ENCODE results near the gene GNA12. TPM values are rescaled to one million over a fixed set of nuclear protein-coding genes. Genes with fewer than 3 reads are reported as not detected.
A peak's percentile ranks its signal among the peaks of the same experiment; 100 is the strongest.

The GNA12 gene
- total RNA-seq, 4 donors from 2014 or later = 7.6 to 8.4 (median 8.1) TPM

DNA sequence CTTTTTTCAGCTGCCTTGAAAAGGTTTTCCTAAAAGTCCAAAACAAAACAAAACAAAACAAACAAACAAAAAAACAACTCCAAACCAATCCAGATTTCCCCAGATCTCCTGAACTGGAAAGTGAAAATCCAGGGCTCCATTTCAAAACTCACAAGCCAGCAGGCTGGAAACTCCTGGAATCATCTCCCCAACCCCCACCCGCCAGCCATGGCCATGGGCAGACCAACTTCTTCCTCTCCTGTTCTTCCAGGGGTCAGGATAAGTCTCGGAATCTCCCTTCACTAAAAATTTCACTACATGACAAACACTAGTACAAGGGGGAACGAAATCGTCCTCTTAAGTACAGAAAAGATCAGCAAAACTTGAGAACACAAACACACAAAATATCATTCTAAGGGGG lies 40.4 kb downstream of the GNA12 start:
- Histone ChIP-seq H3K4me3 (no peak overlapping the region), H3K4me1 (peaks cover 8 to 18% of the 10 kb centered on the region in 2 donors), H3K27ac (no peak overlapping the region), H3K9me3 (no peaks in the 10 kb centered on the region), H3K27me3 (no peaks in the 10 kb centered on the region), H3K36me3 (no peaks in the 10 kb centered on the region)
- TF ChIP-seq, protein P1, sequence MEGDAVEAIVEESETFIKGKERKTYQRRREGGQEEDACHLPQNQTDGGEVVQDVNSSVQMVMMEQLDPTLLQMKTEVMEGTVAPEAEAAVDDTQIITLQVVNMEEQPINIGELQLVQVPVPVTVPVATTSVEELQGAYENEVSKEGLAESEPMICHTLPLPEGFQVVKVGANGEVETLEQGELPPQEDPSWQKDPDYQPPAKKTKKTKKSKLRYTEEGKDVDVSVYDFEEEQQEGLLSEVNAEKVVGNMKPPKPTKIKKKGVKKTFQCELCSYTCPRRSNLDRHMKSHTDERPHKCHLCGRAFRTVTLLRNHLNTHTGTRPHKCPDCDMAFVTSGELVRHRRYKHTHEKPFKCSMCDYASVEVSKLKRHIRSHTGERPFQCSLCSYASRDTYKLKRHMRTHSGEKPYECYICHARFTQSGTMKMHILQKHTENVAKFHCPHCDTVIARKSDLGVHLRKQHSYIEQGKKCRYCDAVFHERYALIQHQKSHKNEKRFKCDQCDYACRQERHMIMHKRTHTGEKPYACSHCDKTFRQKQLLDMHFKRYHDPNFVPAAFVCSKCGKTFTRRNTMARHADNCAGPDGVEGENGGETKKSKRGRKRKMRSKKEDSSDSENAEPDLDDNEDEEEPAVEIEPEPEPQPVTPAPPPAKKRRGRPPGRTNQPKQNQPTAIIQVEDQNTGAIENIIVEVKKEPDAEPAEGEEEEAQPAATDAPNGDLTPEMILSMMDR (IDR thresholded peaks at IDR 0.05 in 4 of 5, conservative IDR thresholded peaks at IDR 0.05 in 1 of 5) = no peak
- TF ChIP-seq POLR2A (IDR thresholded peaks at IDR 0.05) = no peak
- intact Hi-C loops (cut with DNase I; ENCODE audit: low total_unique reads) = no loop called here
- ATAC-seq (no peak), DNase-seq (no peak)
- in situ Hi-C loops (cut with MboI; ENCODE audit: low sequenced_read_pairs in 4 of 4) = no loop called here

- Histone ChIP-seq H3K4me1 (peaks cover 8 to 18% of the 10 kb centered on the region in 2 donors), H3K9me3 (no peaks in the 10 kb centered on the region), H3K36me3 (no peaks in the 10 kb centered on the region), H3K27me3 (no peaks in the 10 kb centered on the region), H3K27ac (peak overlapping the region in 3 of 4 donors; percentile 22 to 61 (median 34)), H3K4me3 (no peak overlapping the region)
- intact Hi-C loops (cut with DNase I; ENCODE audit: low total_unique reads) (no loop called here), in situ Hi-C loops (cut with MboI; ENCODE audit: low sequenced_read_pairs in 4 of 4) (no loop called here)
- no peak for DNase-seq
- ATAC-seq = no peak
- TF ChIP-seq, protein P1 (IDR thresholded peaks at IDR 0.05 in 4 of 5, conservative IDR thresholded peaks at IDR 0.05 in 1 of 5) = no peak
- TF ChIP-seq POLR2A (IDR thresholded peaks at IDR 0.05) = no peak
Measured at GRCh38 chr7:2803342-2803692, 40.8 kb downstream of the GNA12 start.

DNA sequence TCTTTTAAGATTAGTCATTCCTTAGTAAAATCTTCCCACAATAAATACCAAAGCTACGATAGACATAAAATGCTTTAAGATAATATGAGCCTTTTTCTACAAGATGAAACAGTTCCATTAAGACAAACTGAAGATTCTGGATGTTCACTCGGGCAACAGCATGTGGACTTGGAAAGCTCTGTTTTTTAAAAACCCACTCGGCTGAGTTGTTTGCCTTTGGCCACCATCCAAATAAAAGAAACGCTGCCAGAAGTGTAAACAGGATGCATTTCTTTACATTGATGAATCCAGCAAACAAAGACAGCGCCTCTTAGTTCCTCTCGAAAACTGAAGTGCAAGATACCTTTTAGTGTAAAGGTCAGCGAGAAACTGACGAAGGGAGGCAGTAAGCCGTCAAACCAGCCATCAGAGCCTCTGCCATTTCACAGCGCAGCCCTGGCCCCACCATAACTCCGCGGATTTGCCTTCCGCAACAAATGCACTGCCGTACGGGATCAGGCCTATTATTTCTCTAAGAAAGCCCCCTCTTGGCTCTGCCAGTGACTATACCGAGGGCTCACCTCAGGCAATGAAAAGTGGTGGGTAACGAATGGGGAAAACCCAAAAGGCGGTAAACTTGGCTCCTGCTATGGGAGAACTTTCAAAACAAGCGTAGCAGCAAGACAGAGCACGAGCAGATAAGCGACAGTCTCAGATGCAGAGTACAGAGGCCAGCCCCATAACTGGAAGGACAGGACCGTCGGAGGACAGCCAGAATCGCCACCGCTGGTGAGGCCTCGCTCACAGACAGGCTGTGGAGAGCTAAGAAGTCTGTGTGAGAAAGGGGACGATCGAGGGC lies 41.4 kb downstream of the GNA12 start:
- DNase-seq (no peak), ATAC-seq (no peak)
- H3K4me1 ChIP-seq = peaks cover 8 to 18% of the 10 kb centered on the region in 2 donors
- no peaks in the 10 kb centered on the region for H3K27me3 ChIP-seq
- peak overlapping the region in 3 of 4 donors; percentile 9 to 19 (median 16) for H3K4me3 ChIP-seq
- intact Hi-C loops (cut with DNase I; ENCODE audit: low total_unique reads) = no loop called here
- TF ChIP-seq, protein P1 (IDR thresholded peaks at IDR 0.05 in 4 of 5, conservative IDR thresholded peaks at IDR 0.05 in 1 of 5) = no peak
- no peak for TF ChIP-seq POLR2A (IDR thresholded peaks at IDR 0.05)
- H3K36me3 ChIP-seq = no peaks in the 10 kb centered on the region
- no peaks in the 10 kb centered on the region for H3K9me3 ChIP-seq
- in situ Hi-C loops (cut with MboI; ENCODE audit: low sequenced_read_pairs in 4 of 4) = no loop called here
- peak overlapping the region in 3 of 4 donors; percentile 22 to 61 (median 34) for H3K27ac ChIP-seq

GRCh38 chr7:2802101-2802500 lies 42.0 kb downstream of the GNA12 start:
- Histone ChIP-seq H3K4me3 (no peak overlapping the region), H3K4me1 (peaks cover 9 to 20% of the 10 kb centered on the region in 2 donors), H3K27ac (peak overlapping the region in 1 of 4 donors; percentile 34), H3K36me3 (no peaks in the 10 kb centered on the region), H3K27me3 (no peaks in the 10 kb centered on the region), H3K9me3 (no peaks in the 10 kb centered on the region)
- TF ChIP-seq, protein P1 (IDR thresholded peaks at IDR 0.05 in 4 of 5, conservative IDR thresholded peaks at IDR 0.05 in 1 of 5) = no peak
- no peak for TF ChIP-seq POLR2A (IDR thresholded peaks at IDR 0.05)
- ATAC-seq (no peak), DNase-seq (no peak)
- intact Hi-C loops (cut with DNase I; ENCODE audit: low total_unique reads) = no loop called here
- in situ Hi-C loops (cut with MboI; ENCODE audit: low sequenced_read_pairs in 4 of 4) = no loop called here
